Neutrophil (primary cell): Measurements from ENCODE around the gene PVALB.

Source experiments
- H3K27ac ChIP-seq: fragments of 200-600 bp; sonication (generic); 2 replicates; pipeline ENCODE4 v1.5.1; 2016; ENCODE audit warnings: mild to moderate bottlenecking, moderate library complexity
- H3K27me3 ChIP-seq: fragments of 200-600 bp; sonication (generic); 2 replicates; pipeline ENCODE4 v1.6.0; 2016; ENCODE audit warnings: mild to moderate bottlenecking
- H3K36me3 ChIP-seq: fragments of 200-600 bp; sonication (generic); 2 replicates; pipeline ENCODE4 v1.5.1; 2017
- H3K4me1 ChIP-seq, 2 experiments: fragments of 200-600 bp in 1 of 2; sonication (generic) in 1 of 2; 1 replicate in 1 of 2; 2 replicates in 1 of 2; pipeline versions ENCODE4 v1.5.1 to v1.6.1; 2013 to 2016; ENCODE audit warnings: low read depth in 1 of 2, low read length in 1 of 2, mild to moderate bottlenecking in 1 of 2, moderate library complexity in 1 of 2; ENCODE audit not compliant: control insufficient read depth in 1 of 2, insufficient read depth in 1 of 2
- H3K4me3 ChIP-seq, 2 experiments: fragments of 200-600 bp in 1 of 2; sonication (generic) in 1 of 2; 1 replicate in 1 of 2; 2 replicates in 1 of 2; pipeline ENCODE4 v1.5.1; 2013 to 2016; ENCODE audit warnings: low read depth in 1 of 2, low read length in 1 of 2, mild to moderate bottlenecking in 1 of 2, moderate library complexity in 1 of 2
- H3K9me3 ChIP-seq: fragments of 200-600 bp; sonication (generic); 2 replicates; pipeline ENCODE4 v1.5.1; 2016
- CTCF ChIP-seq: fragments of 200-600 bp; sonication (generic); IDR thresholded peaks from 2 replicates; pipeline ENCODE4 v1.5.1; 2016; ENCODE audit warnings: antibody characterized with exemption

The PVALB gene

GRCh38 chr22:36768616-36769015, 48.2 kb downstream of the PVALB start:
- Histone ChIP-seq H3K4me1 (peaks cover 0 to 6% of the 10 kb centered on the region in 2 experiments), H3K27me3 (no peaks in the 10 kb centered on the region), H3K9me3 (no peaks in the 10 kb centered on the region), H3K4me3 (no peak overlapping the region), H3K36me3 (peaks cover 26% of the 10 kb centered on the region), H3K27ac (no peak overlapping the region)
- no peak for TF ChIP-seq CTCF

GRCh38 chr22:36768141-36768540, 48.7 kb downstream of the PVALB start:
- H3K9me3 ChIP-seq = no peaks in the 10 kb centered on the region
- TF ChIP-seq CTCF = no peak
- no peaks in the 10 kb centered on the region for H3K27me3 ChIP-seq
- H3K36me3 ChIP-seq = peaks cover 30% of the 10 kb centered on the region
- peaks cover 0 to 6% of the 10 kb centered on the region in 2 experiments for H3K4me1 ChIP-seq
- no peak overlapping the region for H3K27ac ChIP-seq
- no peak overlapping the region for H3K4me3 ChIP-seq

GRCh38 chr22:36767035-36767775, 49.6 kb downstream of the PVALB start:
- H3K4me1 ChIP-seq = peaks cover 6% of the 10 kb centered on the region in 2 experiments

GRCh38 chr22:36765943-36766450, 50.8 kb downstream of the PVALB start:
- H3K4me1 ChIP-seq = peaks cover 5 to 6% of the 10 kb centered on the region in 2 experiments
- H3K36me3 ChIP-seq = peaks cover 51% of the 10 kb centered on the region
- no peaks in the 10 kb centered on the region for H3K27me3 ChIP-seq
- H3K4me3 ChIP-seq = no peak overlapping the region
- H3K9me3 ChIP-seq = no peaks in the 10 kb centered on the region
- TF ChIP-seq CTCF = no peak
- H3K27ac ChIP-seq = no peak overlapping the region

More at GRCh38 chr22:36767035-36767775, 49.6 kb downstream of the PVALB start:
- Histone ChIP-seq H3K9me3 (no peaks in the 10 kb centered on the region), H3K4me3 (no peak overlapping the region), H3K27ac (no peak overlapping the region), H3K27me3 (no peaks in the 10 kb centered on the region), H3K36me3 (peaks cover 39% of the 10 kb centered on the region)
- no peak for TF ChIP-seq CTCF

GRCh38 chr22:36765131-36765942, 51.5 kb downstream of the PVALB start:
- peaks cover 55% of the 10 kb centered on the region for H3K36me3 ChIP-seq
- TF ChIP-seq CTCF = no peak
- H3K27ac ChIP-seq = no peak overlapping the region
- H3K27me3 ChIP-seq = no peaks in the 10 kb centered on the region
- no peaks in the 10 kb centered on the region for H3K9me3 ChIP-seq
- H3K4me1 ChIP-seq = peaks cover 0 to 6% of the 10 kb centered on the region in 2 experiments
- no peak overlapping the region for H3K4me3 ChIP-seq
